ENCODE results near the gene ARRDC1. TPM values are rescaled to one million over a fixed set of nuclear protein-coding genes. Genes with fewer than 3 reads are reported as not detected.

The ARRDC1 gene
- total RNA-seq, 4 donors from 2014 or later = 132 to 560 (median 370) TPM

- intact Hi-C loops (cut with DNase I; ENCODE audit: low total_unique reads) (no loop called here), in situ Hi-C loops (cut with MboI; ENCODE audit: low pct_ligation_motif_present in 1 of 4, low pct_unique_long_range_greater_than_20kb in 1 of 4, low sequenced_read_pairs in 3 of 4) (no loop called here)
- H3K4me1 ChIP-seq = peaks cover 0 to 14% (median 5%) of the 10 kb centered on the region in 4 donors
- H3K27me3 ChIP-seq = no peaks in the 10 kb centered on the region
- H3K27ac ChIP-seq = no peak overlapping the region
- no peak overlapping the region for H3K4me3 ChIP-seq
- H3K36me3 ChIP-seq = no peaks in the 10 kb centered on the region
- WGBS, 2 donors (ENCODE audit: low coverage in 1 of 2) = 90% methylated on average over 14 of the region's 14 CpGs; no CpG with 5 or more reads in 1 of the 2 donors
- DNase-seq = no peak
- no peaks in the 10 kb centered on the region for H3K9me3 ChIP-seq
- TF ChIP-seq EP300 (IDR thresholded peaks at IDR 0.05; ENCODE audit: low read depth) (no peak), POLR2A (IDR thresholded peaks at IDR 0.05) (no peak), POLR2AphosphoS5 (IDR thresholded peaks at IDR 0.05) (no peak)
- TF ChIP-seq, protein P1, sequence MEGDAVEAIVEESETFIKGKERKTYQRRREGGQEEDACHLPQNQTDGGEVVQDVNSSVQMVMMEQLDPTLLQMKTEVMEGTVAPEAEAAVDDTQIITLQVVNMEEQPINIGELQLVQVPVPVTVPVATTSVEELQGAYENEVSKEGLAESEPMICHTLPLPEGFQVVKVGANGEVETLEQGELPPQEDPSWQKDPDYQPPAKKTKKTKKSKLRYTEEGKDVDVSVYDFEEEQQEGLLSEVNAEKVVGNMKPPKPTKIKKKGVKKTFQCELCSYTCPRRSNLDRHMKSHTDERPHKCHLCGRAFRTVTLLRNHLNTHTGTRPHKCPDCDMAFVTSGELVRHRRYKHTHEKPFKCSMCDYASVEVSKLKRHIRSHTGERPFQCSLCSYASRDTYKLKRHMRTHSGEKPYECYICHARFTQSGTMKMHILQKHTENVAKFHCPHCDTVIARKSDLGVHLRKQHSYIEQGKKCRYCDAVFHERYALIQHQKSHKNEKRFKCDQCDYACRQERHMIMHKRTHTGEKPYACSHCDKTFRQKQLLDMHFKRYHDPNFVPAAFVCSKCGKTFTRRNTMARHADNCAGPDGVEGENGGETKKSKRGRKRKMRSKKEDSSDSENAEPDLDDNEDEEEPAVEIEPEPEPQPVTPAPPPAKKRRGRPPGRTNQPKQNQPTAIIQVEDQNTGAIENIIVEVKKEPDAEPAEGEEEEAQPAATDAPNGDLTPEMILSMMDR (IDR thresholded peaks at IDR 0.05) = no peak
These were observed 38.4 kb downstream of the ARRDC1 start for GRCh38 chr9:137643921-137644320.

GRCh38 chr9:137645211-137645610 lies 39.7 kb downstream of the ARRDC1 start:
- Histone ChIP-seq H3K4me3 (no peak overlapping the region), H3K27ac (no peak overlapping the region), H3K36me3 (no peaks in the 10 kb centered on the region), H3K27me3 (no peaks in the 10 kb centered on the region), H3K9me3 (no peaks in the 10 kb centered on the region), H3K4me1 (peaks cover 0 to 8% (median 0%) of the 10 kb centered on the region in 4 donors)
- intact Hi-C loops (cut with DNase I; ENCODE audit: low total_unique reads) (no loop called here), in situ Hi-C loops (cut with MboI; ENCODE audit: low pct_ligation_motif_present in 1 of 4, low pct_unique_long_range_greater_than_20kb in 1 of 4, low sequenced_read_pairs in 3 of 4) (no loop called here)
- WGBS, 2 donors (ENCODE audit: low coverage in 1 of 2) = 89 to 94% methylated on average over 4 to 5 of the region's 5 CpGs
- no peak for DNase-seq
- TF ChIP-seq POLR2AphosphoS5 (IDR thresholded peaks at IDR 0.05) (no peak), EP300 (IDR thresholded peaks at IDR 0.05; ENCODE audit: low read depth) (no peak), POLR2A (IDR thresholded peaks at IDR 0.05) (no peak)
- TF ChIP-seq, protein P1 (IDR thresholded peaks at IDR 0.05) = no peak

GRCh38 chr9:137646341-137646740 lies 40.9 kb downstream of the ARRDC1 start:
- intact Hi-C loops (cut with DNase I; ENCODE audit: low total_unique reads) = no loop called here
- in situ Hi-C loops (cut with MboI; ENCODE audit: low pct_ligation_motif_present in 1 of 4, low pct_unique_long_range_greater_than_20kb in 1 of 4, low sequenced_read_pairs in 3 of 4) = no loop called here
- no peak for DNase-seq
- Histone ChIP-seq H3K36me3 (peaks cover 0 to under 1% (median 0%) of the 10 kb centered on the region in 4 donors), H3K9me3 (no peaks in the 10 kb centered on the region), H3K27me3 (no peaks in the 10 kb centered on the region), H3K27ac (no peak overlapping the region), H3K4me1 (peaks cover 0 to 7% (median 0%) of the 10 kb centered on the region in 4 donors), H3K4me3 (no peak overlapping the region)
- WGBS, 2 donors (ENCODE audit: low coverage in 1 of 2) = 91% methylated on average over 13 of the region's 13 CpGs; no CpG with 5 or more reads in 1 of the 2 donors
- TF ChIP-seq POLR2AphosphoS5 (IDR thresholded peaks at IDR 0.05) = no peak
- TF ChIP-seq POLR2A (IDR thresholded peaks at IDR 0.05) = no peak
- no peak for TF ChIP-seq EP300 (IDR thresholded peaks at IDR 0.05; ENCODE audit: low read depth)
- TF ChIP-seq, protein P1 (IDR thresholded peaks at IDR 0.05) = no peak

- no peak overlapping the region for H3K27ac ChIP-seq
- H3K36me3 ChIP-seq = peaks cover 0 to 5% (median 0%) of the 10 kb centered on the region in 4 donors
- TF ChIP-seq, protein P1 (IDR thresholded peaks at IDR 0.05) = no peak
- no peak for TF ChIP-seq POLR2AphosphoS5 (IDR thresholded peaks at IDR 0.05)
- intact Hi-C loops (cut with DNase I; ENCODE audit: low total_unique reads) = no loop called here
- H3K4me3 ChIP-seq = no peak overlapping the region
- no peaks in the 10 kb centered on the region for H3K27me3 ChIP-seq
- H3K9me3 ChIP-seq = no peaks in the 10 kb centered on the region
- peaks cover 0 to 7% (median 0%) of the 10 kb centered on the region in 4 donors for H3K4me1 ChIP-seq
- DNase-seq = no peak
- in situ Hi-C loops (cut with MboI; ENCODE audit: low pct_ligation_motif_present in 1 of 4, low pct_unique_long_range_greater_than_20kb in 1 of 4, low sequenced_read_pairs in 3 of 4) = no loop called here
- whole genome bisulfite sequencing, 2 donors (ENCODE audit: low coverage in 1 of 2) = 79 to 91% methylated on average over 8 to 15 of the region's 15 CpGs
These were observed 41.7 kb downstream of the ARRDC1 start for GRCh38 chr9:137647096-137647714.
